GM12878 (cell line): ENCODE data around the gene MCHR1. TPM values are rescaled to one million over a fixed set of nuclear protein-coding genes. Genes with fewer than 3 reads are reported as not detected.

Experiments used
- ATAC-seq: fragments of 200-7000 bp; cut with Tn5 transposase; 3 replicates; pipeline ENCODE4 v1.9.1; 2020; ENCODE audit warnings: mild to moderate bottlenecking, moderate library complexity
- BruUV-seq: library from RNA; stranded (reverse); fragments of 400-500 nt; replicated peaks from 2 replicates; lab custom pipeline; 2021; lab: Mats Ljungman, UMichigan
- CTCF ChIA-PET: fragments of 300-600 bp; sonication (Branson Sonifier 250); formaldehyde crosslinking; extraction: SDS; loops from one replicate; lab custom pipeline; 2021; ENCODE audit warnings: inconsistent platforms; lab: Yijun Ruan, JAX
- POLR2A ChIA-PET: fragments of 350-600 bp; formaldehyde crosslinking; extraction: SDS; loops from one replicate; lab custom pipeline; 2021; ENCODE audit warnings: inconsistent platforms; lab: Charles Lee
- RAD21 ChIA-PET: fragments of 300-600 bp; sonication (Branson Sonifier 250); formaldehyde crosslinking; loops from one replicate; lab custom pipeline; 2023; ENCODE audit warnings: antibody characterized with exemption; ENCODE audit not compliant: unreplicated experiment; lab: Charles Lee
- SMC1A ChIA-PET: fragments of 300-600 bp; sonication (Branson Sonifier 250); formaldehyde crosslinking; loops from one replicate; lab custom pipeline; 2023; ENCODE audit not compliant: unreplicated experiment, uncharacterized antibody; lab: Charles Lee
- DNase-seq: peaks from one replicate; pipeline ENCODE4 v3.0.0-alpha.2; 2011; ENCODE audit warnings: low read depth, low spot score
- FAIRE-seq: peaks from 3 replicates; lab custom pipeline; 2011; peaks lifted over from hg19 to GRCh38; lab: Jason Lieb, UNC
- H2AFZ ChIP-seq: 2 replicates; pipeline ENCODE4 v1.6.0; 2011; ENCODE audit warnings: low read depth, low read length, control low read depth; ENCODE audit not compliant: control insufficient read depth
- H3K27ac ChIP-seq: 2 replicates; pipeline ENCODE4 v1.5.1; 2011; ENCODE audit warnings: control low read depth; ENCODE audit not compliant: control insufficient read depth, insufficient read depth
- H3K27me3 ChIP-seq, 2 experiments: replicated peaks in 1 of 2; 2 replicates each; pipeline versions ENCODE4 v1.6.0 to v1.6.1; 2011; ENCODE audit warnings: low read length in 1 of 2; ENCODE audit not compliant: control insufficient read depth in 2 of 2, insufficient read depth in 2 of 2
- H3K36me3 ChIP-seq, 2 experiments: 2 replicates each; pipeline ENCODE4 v1.5.1; 2011; ENCODE audit warnings: low read length in 1 of 2; ENCODE audit not compliant: control insufficient read depth in 2 of 2, insufficient read depth in 2 of 2
- H3K4me1 ChIP-seq: 2 replicates; pipeline ENCODE4 v1.6.1; 2011; ENCODE audit warnings: mild to moderate bottlenecking, low read length, moderate library complexity, mixed read lengths; ENCODE audit not compliant: control insufficient read depth, insufficient read depth
- H3K4me2 ChIP-seq: 2 replicates; pipeline ENCODE4 v1.6.0; 2011; ENCODE audit warnings: control low read depth; ENCODE audit not compliant: control insufficient read depth, insufficient read depth
- H3K4me3 ChIP-seq: fragments of 200-600 bp; sonication (generic); 2 replicates; pipeline ENCODE4 v1.5.1; 2016
- H3K79me2 ChIP-seq: 2 replicates; pipeline ENCODE4 v1.6.0; 2011; ENCODE audit warnings: low read length; ENCODE audit not compliant: control insufficient read depth, insufficient read depth
- H3K9ac ChIP-seq: 2 replicates; pipeline ENCODE4 v1.8.0; 2011; ENCODE audit warnings: low read length, control low read depth, mixed read lengths; ENCODE audit not compliant: control insufficient read depth, insufficient read depth
- H3K9me3 ChIP-seq: replicated peaks from 3 replicates; pipeline ENCODE4 v1.5.1; 2011; ENCODE audit warnings: mild to moderate bottlenecking, low read length; ENCODE audit not compliant: control insufficient read depth, insufficient read depth
- H4K20me1 ChIP-seq: 2 replicates; pipeline ENCODE4 v1.6.0; 2011; ENCODE audit not compliant: control insufficient read depth, insufficient read depth
- FOXK2 ChIP-seq: fragments of 450-650 bp; IDR thresholded peaks from 2 replicates; pipeline ENCODE4 v1.6.1; 2017; ENCODE audit warnings: mild to moderate bottlenecking, moderate library complexity
- NFYB ChIP-seq: IDR thresholded peaks from 2 replicates; pipeline ENCODE4 v1.6.1; 2011; ENCODE audit warnings: low read depth, mild to moderate bottlenecking, low read length, improper control_type of control experiment, moderate library complexity; ENCODE audit not compliant: insufficient read depth
- WGBS: methylation state at CpG from one replicate; pipeline ENCODE4 v1.1.6; 2016; ENCODE audit warnings: low lambda C conversion rate; ENCODE audit not compliant: insufficient replicate concordance, insufficient coverage; ENCODE audit errors: missing lambda C conversion rate; 5-methylcytosine and 5-hydroxymethylcytosine counted together
- in situ Hi-C: fragments of 300-500 bp; cut with MboI; formaldehyde crosslinking; loops from 9 replicates; pipeline ENCODE4 v1.14.3; 2018; ENCODE audit warnings: mixed read lengths
- intact Hi-C: fragments of 100-400 bp; cut with micrococcal nuclease; formaldehyde crosslinking; loops from one replicate; pipeline ENCODE4 v1.14.2; 2022; ENCODE audit not compliant: unreplicated experiment
- polyA plus RNA-seq, 11 experiments: library from polyadenylated mRNA; depleted of rRNA in 4 of 11; unstranded in 6 of 11; stranded (reverse) in 5 of 11; fragments of >200 nt; fragmentation: Nextera tagmentation in 4 of 11; fragmentation: Illumina TruSeq in 1 of 11; extraction: Ambion mirVana in 4 of 11; extraction: Trizol in 1 of 11; gene quantifications; 1 replicate in 1 of 11; 2 replicates in 10 of 11; pipeline versions ENCODE4 v1.2.1 to v1.2.3, GENCODE V29; 2011 to 2016; ENCODE audit warnings: inconsistent platforms in 2 of 11, missing spikeins in 2 of 11, low read depth in 1 of 11
- total RNA-seq, 4 experiments: library from RNA; depleted of rRNA in 3 of 4; stranded (reverse); fragments of >200 nt in 3 of 4; fragmentation: Illumina TruSeq in 1 of 4; extraction: Trizol in 1 of 4; gene quantifications; 2 replicates each; pipeline versions ENCODE4 v1.2.1 to v1.2.3, GENCODE V29; 2013 to 2021
- TF ChIP-seq, protein P1 (sequence below): fragments of 450-650 bp; formaldehyde crosslinking; IDR thresholded peaks from 2 replicates; pipeline ENCODE4 v1.4.0; 2020; ENCODE audit warnings: mild to moderate bottlenecking, moderate library complexity
- TF ChIP-seq, protein P2 (sequence below): IDR thresholded peaks from 2 replicates; pipeline ENCODE4 v1.6.1; 2011; ENCODE audit warnings: borderline replicate concordance, low read depth, mild to moderate bottlenecking, moderate library complexity, mixed read lengths, low read length; ENCODE audit not compliant: insufficient read depth; ENCODE audit errors: extremely low read length

The MCHR1 gene
- total and polyA plus RNA-seq, 10 of the 15 experiments (the other 5 are each of a cell fraction or from before 2014, with no cell fraction given), result not detected

GRCh38 chr22:40641269-40641668, 38.0 kb upstream of the MCHR1 start:
- FAIRE-seq (no peak), ATAC-seq (no peak), DNase-seq (no peak)
- Histone ChIP-seq H4K20me1 (no peaks in the 10 kb centered on the region), H3K4me2 (no peak overlapping the region), H3K36me3 (no peaks in the 10 kb centered on the region), H3K9me3 (no peaks in the 10 kb centered on the region), H3K79me2 (peaks cover 2% of the 10 kb centered on the region), H2AFZ (no peak overlapping the region), H3K4me1 (peaks cover 7% of the 10 kb centered on the region), H3K4me3 (no peak overlapping the region), H3K9ac (no peak overlapping the region), H3K27ac (no peak overlapping the region), H3K27me3 (no peaks in the 10 kb centered on the region)
- ChIA-PET SMC1A (interaction anchor here (1.0 to 8.0 kb wide), 6 partner anchors 10 to 258 kb away, joined by 3 to 248 read pairs (median 4); no protein-coding TSS in a partner anchor), CTCF (interaction anchor here (1.7 to 11.1 kb wide), 2 partner anchors 112 to 205 kb away, joined by 14 to 339 read pairs; no protein-coding TSS in a partner anchor), POLR2A (interaction anchor here (0.6 to 0.7 kb wide), 3 partner anchors 21 to 110 kb away, joined by 3 to 9 read pairs (median 3); no protein-coding TSS in a partner anchor), RAD21 (interaction anchor here (1.0 to 9.1 kb wide), 3 partner anchors 107 to 205 kb away, joined by 3 to 137 read pairs (median 121); no protein-coding TSS in a partner anchor)
- intact Hi-C loops, result no loop called here
- in situ Hi-C loops, result loop anchor here (5.0 kb wide), 2 partner anchors 114 to 209 kb away; no protein-coding TSS in a partner anchor
- no TSS peak for BruUV-seq
- 87% methylated on average over 6 of the region's 6 CpGs for WGBS
- TF ChIP-seq NFYB (no peak), FOXK2 (no peak)
- TF ChIP-seq, protein P1, sequence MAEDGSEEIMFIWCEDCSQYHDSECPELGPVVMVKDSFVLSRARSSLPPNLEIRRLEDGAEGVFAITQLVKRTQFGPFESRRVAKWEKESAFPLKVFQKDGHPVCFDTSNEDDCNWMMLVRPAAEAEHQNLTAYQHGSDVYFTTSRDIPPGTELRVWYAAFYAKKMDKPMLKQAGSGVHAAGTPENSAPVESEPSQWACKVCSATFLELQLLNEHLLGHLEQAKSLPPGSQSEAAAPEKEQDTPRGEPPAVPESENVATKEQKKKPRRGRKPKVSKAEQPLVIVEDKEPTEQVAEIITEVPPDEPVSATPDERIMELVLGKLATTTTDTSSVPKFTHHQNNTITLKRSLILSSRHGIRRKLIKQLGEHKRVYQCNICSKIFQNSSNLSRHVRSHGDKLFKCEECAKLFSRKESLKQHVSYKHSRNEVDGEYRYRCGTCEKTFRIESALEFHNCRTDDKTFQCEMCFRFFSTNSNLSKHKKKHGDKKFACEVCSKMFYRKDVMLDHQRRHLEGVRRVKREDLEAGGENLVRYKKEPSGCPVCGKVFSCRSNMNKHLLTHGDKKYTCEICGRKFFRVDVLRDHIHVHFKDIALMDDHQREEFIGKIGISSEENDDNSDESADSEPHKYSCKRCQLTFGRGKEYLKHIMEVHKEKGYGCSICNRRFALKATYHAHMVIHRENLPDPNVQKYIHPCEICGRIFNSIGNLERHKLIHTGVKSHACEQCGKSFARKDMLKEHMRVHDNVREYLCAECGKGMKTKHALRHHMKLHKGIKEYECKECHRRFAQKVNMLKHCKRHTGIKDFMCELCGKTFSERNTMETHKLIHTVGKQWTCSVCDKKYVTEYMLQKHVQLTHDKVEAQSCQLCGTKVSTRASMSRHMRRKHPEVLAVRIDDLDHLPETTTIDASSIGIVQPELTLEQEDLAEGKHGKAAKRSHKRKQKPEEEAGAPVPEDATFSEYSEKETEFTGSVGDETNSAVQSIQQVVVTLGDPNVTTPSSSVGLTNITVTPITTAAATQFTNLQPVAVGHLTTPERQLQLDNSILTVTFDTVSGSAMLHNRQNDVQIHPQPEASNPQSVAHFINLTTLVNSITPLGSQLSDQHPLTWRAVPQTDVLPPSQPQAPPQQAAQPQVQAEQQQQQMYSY (CRISPR knock-in tag), result no peak
- TF ChIP-seq, protein P2, sequence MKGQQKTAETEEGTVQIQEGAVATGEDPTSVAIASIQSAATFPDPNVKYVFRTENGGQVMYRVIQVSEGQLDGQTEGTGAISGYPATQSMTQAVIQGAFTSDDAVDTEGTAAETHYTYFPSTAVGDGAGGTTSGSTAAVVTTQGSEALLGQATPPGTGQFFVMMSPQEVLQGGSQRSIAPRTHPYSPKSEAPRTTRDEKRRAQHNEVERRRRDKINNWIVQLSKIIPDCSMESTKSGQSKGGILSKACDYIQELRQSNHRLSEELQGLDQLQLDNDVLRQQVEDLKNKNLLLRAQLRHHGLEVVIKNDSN, result peak; percentile 9
